Loucy (cell line): Measurements from ENCODE around the gene LRTM1.

Experiments
- H2AFZ ChIP-seq: fragments of 200-600 bp; sonication (generic); 2 replicates; pipeline ENCODE4 v1.6.0; 2016; ENCODE audit warnings: antibody characterized with exemption, mild to moderate bottlenecking, low read length, moderate library complexity
- H3F3A ChIP-seq: fragments of 200-600 bp; 2 replicates; pipeline ENCODE4 v1.6.0; 2016; ENCODE audit warnings: antibody characterized with exemption, low read depth, mild to moderate bottlenecking
- H3K27me3 ChIP-seq: fragments of 200-600 bp; sonication (generic); 2 replicates; pipeline ENCODE4 v1.6.1; 2014; ENCODE audit warnings: low read length, mild to moderate bottlenecking; ENCODE audit not compliant: insufficient read depth, poor library complexity, severe bottlenecking
- H3K36me3 ChIP-seq: fragments of 200-600 bp; sonication (generic); 2 replicates; pipeline ENCODE4 v1.6.1; 2016; ENCODE audit warnings: low read length; ENCODE audit not compliant: insufficient read depth
- H3K4me1 ChIP-seq: fragments of 200-600 bp; sonication (generic); 2 replicates; pipeline ENCODE4 v1.5.1; 2014; ENCODE audit warnings: low read length, mild to moderate bottlenecking; ENCODE audit not compliant: insufficient read depth, poor library complexity, severe bottlenecking
- H3K4me2 ChIP-seq: fragments of 200-600 bp; sonication (generic); 2 replicates; pipeline ENCODE4 v1.6.0; 2014; ENCODE audit warnings: antibody characterized with exemption, low read length, low read depth, mild to moderate bottlenecking; ENCODE audit not compliant: poor library complexity, severe bottlenecking
- H3K4me3 ChIP-seq: fragments of 200-600 bp; sonication (generic); 2 replicates; pipeline ENCODE4 v1.5.1; 2014; ENCODE audit warnings: low read length, mild to moderate bottlenecking, mixed read lengths; ENCODE audit not compliant: poor library complexity, severe bottlenecking
- H3K79me2 ChIP-seq: fragments of 200-600 bp; sonication (generic); 2 replicates; pipeline ENCODE4 v1.6.1; 2014; ENCODE audit warnings: low read length; ENCODE audit not compliant: insufficient read depth
- H3K9ac ChIP-seq: fragments of 200-600 bp; sonication (generic); 2 replicates; pipeline ENCODE4 v1.6.0; 2014; ENCODE audit warnings: mild to moderate bottlenecking, low read depth, low read length, moderate library complexity; ENCODE audit not compliant: poor library complexity, severe bottlenecking
- H3K9me2 ChIP-seq: fragments of 200-600 bp; sonication (generic); replicated peaks from 2 replicates; pipeline ENCODE4 v1.6.1; 2016; ENCODE audit warnings: low read depth, low read length, mixed read lengths
- H3K9me3 ChIP-seq: fragments of 200-600 bp; sonication (generic); 2 replicates; pipeline ENCODE4 v1.6.1; 2014; ENCODE audit warnings: mild to moderate bottlenecking, antibody characterized with exemption, low read length, low read depth; ENCODE audit not compliant: insufficient read depth
- H4K20me1 ChIP-seq: fragments of 200-600 bp; sonication (generic); 2 replicates; pipeline ENCODE4 v1.6.0; 2014; ENCODE audit warnings: antibody characterized with exemption, low read length, mild to moderate bottlenecking; ENCODE audit not compliant: insufficient read depth, poor library complexity, severe bottlenecking
- EZH2phosphoT487 ChIP-seq: fragments of 200-600 bp; IDR thresholded peaks from 2 replicates; pipeline ENCODE4 v1.6.1; 2018; ENCODE audit warnings: antibody characterized with exemption, mild to moderate bottlenecking, moderate library complexity, borderline replicate concordance
- TF ChIP-seq, protein P1 (sequence below): fragments of 200-600 bp; sonication (generic); conservative IDR thresholded peaks from 2 replicates; pipeline ENCODE4 v1.5.1; 2014; ENCODE audit warnings: mild to moderate bottlenecking, antibody characterized with exemption, low read length

LRTM1 gene

GRCh38 chr3:54928046-54928770 lies at the start of gene LRTM1:
TSS of gene LRTM1 (minus strand) at chr3:54928059. CDS start at chr3:54927911, 148 bp downstream.
- no peak for TF ChIP-seq EZH2phosphoT487
- TF ChIP-seq, protein P1, sequence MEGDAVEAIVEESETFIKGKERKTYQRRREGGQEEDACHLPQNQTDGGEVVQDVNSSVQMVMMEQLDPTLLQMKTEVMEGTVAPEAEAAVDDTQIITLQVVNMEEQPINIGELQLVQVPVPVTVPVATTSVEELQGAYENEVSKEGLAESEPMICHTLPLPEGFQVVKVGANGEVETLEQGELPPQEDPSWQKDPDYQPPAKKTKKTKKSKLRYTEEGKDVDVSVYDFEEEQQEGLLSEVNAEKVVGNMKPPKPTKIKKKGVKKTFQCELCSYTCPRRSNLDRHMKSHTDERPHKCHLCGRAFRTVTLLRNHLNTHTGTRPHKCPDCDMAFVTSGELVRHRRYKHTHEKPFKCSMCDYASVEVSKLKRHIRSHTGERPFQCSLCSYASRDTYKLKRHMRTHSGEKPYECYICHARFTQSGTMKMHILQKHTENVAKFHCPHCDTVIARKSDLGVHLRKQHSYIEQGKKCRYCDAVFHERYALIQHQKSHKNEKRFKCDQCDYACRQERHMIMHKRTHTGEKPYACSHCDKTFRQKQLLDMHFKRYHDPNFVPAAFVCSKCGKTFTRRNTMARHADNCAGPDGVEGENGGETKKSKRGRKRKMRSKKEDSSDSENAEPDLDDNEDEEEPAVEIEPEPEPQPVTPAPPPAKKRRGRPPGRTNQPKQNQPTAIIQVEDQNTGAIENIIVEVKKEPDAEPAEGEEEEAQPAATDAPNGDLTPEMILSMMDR: no peak
- Histone ChIP-seq H3K79me2 (no peaks in the 10 kb centered on the region), H3K4me2 (no peak within 1 kb of the TSS), H3K9me3 (no peaks in the 10 kb centered on the region), H3K4me3 (no peak within 1 kb of the TSS), H3F3A (no peaks in the 10 kb centered on the region), H3K9me2 (no peaks in the 10 kb centered on the region), H2AFZ (no peak within 1 kb of the TSS), H3K27me3 (no peaks in the 10 kb centered on the region), H4K20me1 (no peaks in the 10 kb centered on the region), H3K9ac (no peak within 1 kb of the TSS), H3K36me3 (no peaks in the 10 kb centered on the region), H3K4me1 (no peaks in the 10 kb centered on the region)

DNA sequence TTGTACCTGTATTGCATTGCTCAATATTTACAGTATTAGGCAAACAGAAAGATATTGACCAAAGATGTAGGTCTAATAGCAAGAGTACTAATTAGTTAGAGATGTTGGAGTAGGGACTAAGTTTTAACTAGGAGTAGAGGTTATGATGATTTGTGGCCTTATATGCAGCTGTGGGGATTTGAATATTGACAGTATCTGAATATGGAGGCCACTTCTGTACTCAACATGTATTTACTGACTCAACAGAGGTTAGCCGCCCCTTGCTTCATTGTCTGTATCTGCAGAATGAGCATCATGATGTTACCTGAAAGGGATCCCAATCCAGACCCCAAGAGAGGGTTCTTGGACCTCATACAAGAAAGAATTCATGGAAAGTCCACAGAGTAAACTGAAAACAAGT lies 49.6 kb upstream of the LRTM1 start:
- H3F3A ChIP-seq: no peaks in the 10 kb centered on the region
- no peaks in the 10 kb centered on the region for H4K20me1 ChIP-seq
- no peak overlapping the region for H3K4me3 ChIP-seq
- H2AFZ ChIP-seq: no peak overlapping the region
- TF ChIP-seq, protein P1: no peak
- TF ChIP-seq EZH2phosphoT487: no peak
- no peak overlapping the region for H3K9ac ChIP-seq
- no peaks in the 10 kb centered on the region for H3K36me3 ChIP-seq
- H3K9me2 ChIP-seq: no peaks in the 10 kb centered on the region
- H3K79me2 ChIP-seq: no peaks in the 10 kb centered on the region
- peaks cover 7% of the 10 kb centered on the region; the same call in 1 of the 2 replicates for H3K9me3 ChIP-seq
- no peaks in the 10 kb centered on the region for H3K27me3 ChIP-seq
- peaks cover 6% of the 10 kb centered on the region for H3K4me1 ChIP-seq
- no peak overlapping the region for H3K4me2 ChIP-seq

DNA sequence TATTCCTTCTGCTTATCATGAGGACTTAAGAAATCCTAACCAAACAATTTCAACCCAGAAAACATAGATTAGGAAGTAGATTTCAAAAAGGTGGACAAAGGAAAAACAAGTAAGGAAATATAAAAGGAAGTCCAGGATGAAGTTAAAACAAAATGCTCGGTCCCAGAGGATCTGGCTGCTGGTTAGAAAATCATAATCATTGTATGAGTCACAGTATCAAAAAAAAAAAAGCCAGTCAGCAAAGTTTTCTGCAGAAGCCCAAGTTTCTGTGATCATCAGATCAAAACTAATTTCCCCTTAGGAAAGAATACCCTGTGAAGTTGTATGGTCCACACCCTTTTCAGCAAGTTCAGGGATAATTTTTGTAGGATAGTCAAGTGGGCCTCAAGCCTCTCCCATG lies 43.0 kb upstream of the LRTM1 start:
- Histone ChIP-seq H3K4me2 (no peak overlapping the region), H2AFZ (no peak overlapping the region), H3K9me2 (no peaks in the 10 kb centered on the region), H3K9ac (no peak overlapping the region), H3K79me2 (no peaks in the 10 kb centered on the region), H3K27me3 (no peaks in the 10 kb centered on the region), H4K20me1 (no peaks in the 10 kb centered on the region), H3K4me1 (peaks cover 7% of the 10 kb centered on the region), H3F3A (no peaks in the 10 kb centered on the region), H3K4me3 (no peak overlapping the region), H3K36me3 (no peaks in the 10 kb centered on the region), H3K9me3 (no peaks in the 10 kb centered on the region)
- no peak for TF ChIP-seq EZH2phosphoT487
- TF ChIP-seq, protein P1: no peak
